Tibial artery (tissue), 4 donors: Measurements from ENCODE around the gene CHRD.

Source experiments
- DNase-seq, 2 donors: peaks; one replicate each; pipeline ENCODE4 v3.0.0-alpha.2; 2019
- H3K27ac ChIP-seq, 2 donors: fragments of 200-600 bp; sonication (generic) in 1 of 2; 1 replicate in 1 of 2; 2 replicates in 1 of 2; pipeline ENCODE4 v1.5.1; 2018 to 2019; ENCODE audit warnings: mild to moderate bottlenecking in 1 of 2
- H3K27me3 ChIP-seq, 2 donors: fragments of 200-600 bp; sonication (generic) in 1 of 2; one replicate each; pipeline versions ENCODE4 v1.5.1 to v1.6.0; 2016 to 2019
- H3K36me3 ChIP-seq, 3 donors: fragments of 200-600 bp; sonication (generic) in 2 of 3; one replicate each; pipeline ENCODE4 v1.5.1; 2016 to 2019; ENCODE audit warnings: mild to moderate bottlenecking in 2 of 3
- H3K4me1 ChIP-seq, 4 donors: fragments of 200-600 bp; sonication (generic) in 2 of 4; 1 replicate in 3 of 4; 2 replicates in 1 of 4; pipeline ENCODE4 v1.5.1; 2016 to 2019
- H3K4me3 ChIP-seq, 2 donors: fragments of 200-600 bp; sonication (generic) in 1 of 2; 1 replicate in 1 of 2; 2 replicates in 1 of 2; pipeline ENCODE4 v1.5.1; 2018 to 2019; ENCODE audit warnings: mild to moderate bottlenecking in 2 of 2
- H3K9me3 ChIP-seq, 3 donors: fragments of 200-600 bp; sonication (generic) in 1 of 3; one replicate each; pipeline ENCODE4 v1.5.1; 2016 to 2019
- CTCF ChIP-seq, 2 experiments: fragments of 200-600 bp in 1 of 2; fragments of 450-650 bp in 1 of 2; IDR thresholded peaks; one replicate each; pipeline ENCODE4 v1.5.1; 2017 to 2019; ENCODE audit warnings: antibody characterized with exemption in 2 of 2, mild to moderate bottlenecking in 1 of 2, moderate library complexity in 1 of 2
- intact Hi-C: fragments of 100-400 bp; cut with DNase I; formaldehyde crosslinking; loops from one replicate; pipeline ENCODE4 v1.15.0; 2023; ENCODE audit warnings: low total_unique reads

Gene CHRD

GRCh38 chr3:184366619-184367289 lies 13.1 kb upstream of the CHRD start:
- no peaks in the 10 kb centered on the region for H3K9me3 ChIP-seq
- no peak overlapping the region for H3K4me3 ChIP-seq
- no peak for TF ChIP-seq CTCF (IDR thresholded peaks at IDR 0.05)
- H3K27ac ChIP-seq = no peak overlapping the region
- peaks cover 0 to 32% (median 9%) of the 10 kb centered on the region in 3 donors for H3K36me3 ChIP-seq
- H3K27me3 ChIP-seq = no peaks in the 10 kb centered on the region
- H3K4me1 ChIP-seq = peaks cover 0 to 46% (median 33%) of the 10 kb centered on the region in 4 donors
- intact Hi-C loops = no loop called here
- DNase-seq = no peak

GRCh38 chr3:184368116-184368515 lies 11.7 kb upstream of the CHRD start:
- intact Hi-C loops = no loop called here
- Histone ChIP-seq H3K4me3 (no peak overlapping the region), H3K4me1 (peaks cover 0 to 50% (median 33%) of the 10 kb centered on the region in 4 donors), H3K27me3 (no peaks in the 10 kb centered on the region), H3K9me3 (no peaks in the 10 kb centered on the region), H3K36me3 (peaks cover 0 to 32% (median 9%) of the 10 kb centered on the region in 3 donors), H3K27ac (peak overlapping the region in 1 of 2 donors; percentile 63)
- no peak for TF ChIP-seq CTCF (IDR thresholded peaks at IDR 0.05)
- peak in 1 of 2 donors; percentile 61 for DNase-seq

GRCh38 chr3:184368586-184369183 lies 11.2 kb upstream of the CHRD start:
- H3K4me1 ChIP-seq = peaks cover 0 to 50% (median 30%) of the 10 kb centered on the region in 4 donors
- TF ChIP-seq CTCF (IDR thresholded peaks at IDR 0.05) = no peak
- peaks cover 0 to 32% (median 9%) of the 10 kb centered on the region in 3 donors for H3K36me3 ChIP-seq
- H3K27me3 ChIP-seq = no peaks in the 10 kb centered on the region
- intact Hi-C loops = no loop called here
- peak overlapping the region; percentile 54 to 63 for H3K27ac ChIP-seq
- no peak overlapping the region for H3K4me3 ChIP-seq
- H3K9me3 ChIP-seq = no peaks in the 10 kb centered on the region
- DNase-seq = peak in 1 of 2 donors; percentile 77

GRCh38 chr3:184371570-184372018 lies 8.3 kb upstream of the CHRD start:
- intact Hi-C loops = loop anchor here (5.0 to 10.0 kb wide), 3 partner anchors 96 to 173 kb away; no protein-coding TSS in a partner anchor
- no peak overlapping the region for H3K4me3 ChIP-seq
- peak; percentile 94 to 97 for TF ChIP-seq CTCF (IDR thresholded peaks at IDR 0.05)
- H3K9me3 ChIP-seq = no peaks in the 10 kb centered on the region
- DNase-seq = peak; percentile 74 to 88
- no peaks in the 10 kb centered on the region for H3K27me3 ChIP-seq
- H3K36me3 ChIP-seq = peaks cover 0 to 16% (median 4%) of the 10 kb centered on the region in 3 donors
- peaks cover 0 to 39% (median 21%) of the 10 kb centered on the region in 4 donors for H3K4me1 ChIP-seq
- H3K27ac ChIP-seq = no peak overlapping the region

- TF ChIP-seq CTCF (IDR thresholded peaks at IDR 0.05) = no peak
- no peak for DNase-seq
- Histone ChIP-seq H3K9me3 (no peaks in the 10 kb centered on the region), H3K27ac (no peak overlapping the region), H3K36me3 (peaks cover 0 to 8% (median 0%) of the 10 kb centered on the region in 3 donors), H3K4me1 (peaks cover 0 to 39% (median 21%) of the 10 kb centered on the region in 4 donors), H3K4me3 (no peak overlapping the region), H3K27me3 (no peaks in the 10 kb centered on the region)
- intact Hi-C loops = loop anchor here (5.0 to 10.0 kb wide), 3 partner anchors 95 to 172 kb away; no protein-coding TSS in a partner anchor
These were observed 7.5 kb upstream of the CHRD start for GRCh38 chr3:184372296-184372821.
